ENCODE results near the gene KCNC1.

The KCNC1 gene

GRCh38 chr11:17782603-17783337 lies 48.2 kb downstream of the KCNC1 start:
- TF ChIP-seq, protein P1, sequence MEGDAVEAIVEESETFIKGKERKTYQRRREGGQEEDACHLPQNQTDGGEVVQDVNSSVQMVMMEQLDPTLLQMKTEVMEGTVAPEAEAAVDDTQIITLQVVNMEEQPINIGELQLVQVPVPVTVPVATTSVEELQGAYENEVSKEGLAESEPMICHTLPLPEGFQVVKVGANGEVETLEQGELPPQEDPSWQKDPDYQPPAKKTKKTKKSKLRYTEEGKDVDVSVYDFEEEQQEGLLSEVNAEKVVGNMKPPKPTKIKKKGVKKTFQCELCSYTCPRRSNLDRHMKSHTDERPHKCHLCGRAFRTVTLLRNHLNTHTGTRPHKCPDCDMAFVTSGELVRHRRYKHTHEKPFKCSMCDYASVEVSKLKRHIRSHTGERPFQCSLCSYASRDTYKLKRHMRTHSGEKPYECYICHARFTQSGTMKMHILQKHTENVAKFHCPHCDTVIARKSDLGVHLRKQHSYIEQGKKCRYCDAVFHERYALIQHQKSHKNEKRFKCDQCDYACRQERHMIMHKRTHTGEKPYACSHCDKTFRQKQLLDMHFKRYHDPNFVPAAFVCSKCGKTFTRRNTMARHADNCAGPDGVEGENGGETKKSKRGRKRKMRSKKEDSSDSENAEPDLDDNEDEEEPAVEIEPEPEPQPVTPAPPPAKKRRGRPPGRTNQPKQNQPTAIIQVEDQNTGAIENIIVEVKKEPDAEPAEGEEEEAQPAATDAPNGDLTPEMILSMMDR (IDR thresholded peaks at IDR 0.05; ENCODE audit: low read length): no peak
- no peak for TF ChIP-seq EZH2 (IDR thresholded peaks at IDR 0.05; ENCODE audit: borderline replicate concordance, low read length)
- Histone ChIP-seq H3F3A (ENCODE audit: insufficient read depth, low read length) (no peaks in the 10 kb centered on the region), H3K4me2 (ENCODE audit: low read length) (no peak overlapping the region)

DNA sequence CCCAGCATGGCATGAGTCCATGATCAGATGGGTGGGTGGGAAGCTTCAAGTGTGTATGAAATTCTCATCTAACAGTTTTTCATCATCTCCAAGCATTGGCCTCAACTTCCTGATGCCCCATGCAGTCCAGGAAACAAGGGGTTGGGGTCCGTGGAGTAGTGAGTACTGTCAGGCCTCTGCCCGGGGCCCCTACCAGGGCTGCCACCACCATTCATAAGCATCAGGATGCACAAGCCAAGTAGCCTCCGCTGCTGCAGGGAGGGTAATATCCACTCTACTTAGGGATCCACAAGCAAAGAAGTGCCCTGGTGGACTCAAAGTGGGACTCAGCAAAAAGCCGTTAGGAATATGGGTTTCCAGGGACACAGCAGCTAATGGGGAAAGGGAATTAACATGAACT lies 49.3 kb downstream of the KCNC1 start:
- Histone ChIP-seq H3F3A (ENCODE audit: insufficient read depth, low read length) (no peaks in the 10 kb centered on the region), H3K79me2 (ENCODE audit: insufficient read depth, low read length) (no peaks in the 10 kb centered on the region), H3K36me3 (ENCODE audit: insufficient read depth, low read length) (no peaks in the 10 kb centered on the region), H3K9ac (ENCODE audit: low read length) (no peak overlapping the region), H3K9me3 (ENCODE audit: low read length) (no peaks in the 10 kb centered on the region), H2AFZ (ENCODE audit: low read length) (no peak overlapping the region), H3K27ac (ENCODE audit: low read depth, low read length, poor library complexity, severe bottlenecking) (no peak overlapping the region), H3K9me2 (ENCODE audit: low read depth, low read length) (no peaks in the 10 kb centered on the region), H4K20me1 (ENCODE audit: insufficient read depth, low read length) (no peaks in the 10 kb centered on the region), H3K4me2 (ENCODE audit: low read length) (no peak overlapping the region), H3K4me3 (ENCODE audit: low read depth, low read length, poor library complexity, severe bottlenecking) (no peak overlapping the region), H3K27me3 (ENCODE audit: insufficient read depth, low read length) (no peaks in the 10 kb centered on the region), H3K4me1 (ENCODE audit: insufficient read depth, low read length, severe bottlenecking) (no peaks in the 10 kb centered on the region)
- no peak for TF ChIP-seq EZH2 (IDR thresholded peaks at IDR 0.05; ENCODE audit: borderline replicate concordance, low read length)
- TF ChIP-seq, protein P1 (IDR thresholded peaks at IDR 0.05; ENCODE audit: low read length): no peak

More at GRCh38 chr11:17782603-17783337, 48.2 kb downstream of the KCNC1 start:
- no peaks in the 10 kb centered on the region for H3K36me3 ChIP-seq (ENCODE audit: insufficient read depth, low read length)
- H3K27me3 ChIP-seq (ENCODE audit: insufficient read depth, low read length): no peaks in the 10 kb centered on the region
- H3K79me2 ChIP-seq (ENCODE audit: insufficient read depth, low read length): no peaks in the 10 kb centered on the region
- no peaks in the 10 kb centered on the region for H3K9me2 ChIP-seq (ENCODE audit: low read depth, low read length)
- no peaks in the 10 kb centered on the region for H4K20me1 ChIP-seq (ENCODE audit: insufficient read depth, low read length)
- H3K9me3 ChIP-seq (ENCODE audit: low read length): no peaks in the 10 kb centered on the region
- H3K27ac ChIP-seq (ENCODE audit: low read depth, low read length, poor library complexity, severe bottlenecking): no peak overlapping the region
- H3K9ac ChIP-seq (ENCODE audit: low read length): no peak overlapping the region
- no peak overlapping the region for H2AFZ ChIP-seq (ENCODE audit: low read length)
- no peaks in the 10 kb centered on the region for H3K4me1 ChIP-seq (ENCODE audit: insufficient read depth, low read length, severe bottlenecking)
- H3K4me3 ChIP-seq (ENCODE audit: low read depth, low read length, poor library complexity, severe bottlenecking): no peak overlapping the region

DNA sequence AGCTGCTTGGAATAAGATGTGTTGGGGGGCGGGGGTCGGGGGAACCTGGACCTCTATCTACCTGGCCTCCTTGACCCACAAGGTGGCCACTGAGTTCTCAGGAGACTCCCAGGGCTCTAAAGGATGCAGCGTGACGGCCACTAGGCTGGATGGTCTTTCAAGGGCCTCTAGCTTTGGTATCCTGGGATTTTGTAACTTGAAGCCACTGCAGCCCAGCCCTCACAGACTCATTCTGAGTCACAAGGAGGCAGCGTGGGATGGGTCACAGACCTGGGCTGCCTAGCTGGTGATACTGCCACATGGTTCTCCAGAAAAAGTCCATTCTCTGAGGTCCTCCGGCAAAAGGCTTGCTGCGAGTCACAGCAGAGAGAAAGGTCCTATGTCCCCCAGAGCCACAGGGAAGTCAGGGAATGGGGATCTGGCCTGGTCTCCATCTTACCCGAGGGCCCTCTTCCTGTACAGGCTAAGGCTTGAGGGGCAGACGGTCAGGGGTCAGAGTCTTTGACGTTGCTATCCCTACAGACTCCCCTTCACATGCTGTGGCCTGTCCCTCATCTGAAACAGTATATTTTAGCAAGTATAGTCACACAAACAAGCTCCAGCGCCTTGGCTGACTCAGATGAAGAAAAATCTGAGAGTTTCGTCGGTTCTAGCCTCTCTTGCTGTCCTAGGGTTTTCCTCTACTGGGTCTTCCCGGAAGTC lies 52.4 kb downstream of the KCNC1 start:
- H3K4me2 ChIP-seq (ENCODE audit: low read length): no peak overlapping the region
- H3K9me2 ChIP-seq (ENCODE audit: low read depth, low read length): no peaks in the 10 kb centered on the region
- no peak overlapping the region for H3K27ac ChIP-seq (ENCODE audit: low read depth, low read length, poor library complexity, severe bottlenecking)
- H2AFZ ChIP-seq (ENCODE audit: low read length): no peak overlapping the region
- H3K36me3 ChIP-seq (ENCODE audit: insufficient read depth, low read length): no peaks in the 10 kb centered on the region
- H3K27me3 ChIP-seq (ENCODE audit: insufficient read depth, low read length): no peaks in the 10 kb centered on the region
- H3K4me3 ChIP-seq (ENCODE audit: low read depth, low read length, poor library complexity, severe bottlenecking): no peak overlapping the region
- TF ChIP-seq EZH2 (IDR thresholded peaks at IDR 0.05; ENCODE audit: borderline replicate concordance, low read length): no peak
- TF ChIP-seq, protein P1 (IDR thresholded peaks at IDR 0.05; ENCODE audit: low read length): no peak
- H4K20me1 ChIP-seq (ENCODE audit: insufficient read depth, low read length): no peaks in the 10 kb centered on the region
- no peak overlapping the region for H3K9ac ChIP-seq (ENCODE audit: low read length)
- no peaks in the 10 kb centered on the region for H3K9me3 ChIP-seq (ENCODE audit: low read length)
- no peaks in the 10 kb centered on the region for H3F3A ChIP-seq (ENCODE audit: insufficient read depth, low read length)
- no peaks in the 10 kb centered on the region for H3K4me1 ChIP-seq (ENCODE audit: insufficient read depth, low read length, severe bottlenecking)
- no peaks in the 10 kb centered on the region for H3K79me2 ChIP-seq (ENCODE audit: insufficient read depth, low read length)

All from OCI-LY1 (cell line).